Measurements from ENCODE around the gene IL22RA2.

The IL22RA2 gene

GRCh38 chr6:137197684-137198645 lies 24.5 kb upstream of the IL22RA2 start:
- DNase-seq (ENCODE audit: low read depth): no peak

GRCh38 chr6:137193256-137194070 lies 20.0 kb upstream of the IL22RA2 start:
- DNase-seq (ENCODE audit: low read depth): no peak

- no peak for DNase-seq (ENCODE audit: low read depth)
These were observed 19.4 kb upstream of the IL22RA2 start for GRCh38 chr6:137192821-137193220.

- DNase-seq (ENCODE audit: low read depth): no peak
These were observed 18.2 kb upstream of the IL22RA2 start for GRCh38 chr6:137191670-137192069.

- no peak for DNase-seq (ENCODE audit: low read depth)
These were observed 17.8 kb upstream of the IL22RA2 start for GRCh38 chr6:137191236-137191635.

- no peak for DNase-seq (ENCODE audit: low read depth)
These were observed 17.2 kb upstream of the IL22RA2 start for GRCh38 chr6:137190583-137191094.

- DNase-seq (ENCODE audit: low read depth): no peak
These were observed 15.4 kb upstream of the IL22RA2 start for GRCh38 chr6:137188855-137189254.

GRCh38 chr6:137185290-137185689 lies 11.8 kb upstream of the IL22RA2 start:
- no peak for DNase-seq (ENCODE audit: low read depth)

- DNase-seq (ENCODE audit: low read depth): no peak
These were observed 9.2 kb upstream of the IL22RA2 start for GRCh38 chr6:137182654-137183073.

GRCh38 chr6:137181891-137182653 lies 8.6 kb upstream of the IL22RA2 start:
- no peak for DNase-seq (ENCODE audit: low read depth)

GRCh38 chr6:137177611-137178010 lies 4.2 kb upstream of the IL22RA2 start:
- DNase-seq (ENCODE audit: low read depth): no peak

GRCh38 chr6:137176729-137177128 lies 3.3 kb upstream of the IL22RA2 start:
- no peak for DNase-seq (ENCODE audit: low read depth)

GRCh38 chr6:137175868-137176245 lies 2.4 kb upstream of the IL22RA2 start:
- no peak for DNase-seq (ENCODE audit: low read depth)

GRCh38 chr6:137175157-137175867 lies 1.9 kb upstream of the IL22RA2 start:
- DNase-seq (ENCODE audit: low read depth): no peak

GRCh38 chr6:137172734-137173431 lies 561 bp downstream of the IL22RA2 start:
- no peak for DNase-seq (ENCODE audit: low read depth)

GRCh38 chr6:137171824-137172733 lies 1.4 kb downstream of the IL22RA2 start:
- DNase-seq (ENCODE audit: low read depth): no peak

GRCh38 chr6:137171053-137171374 lies 2.4 kb downstream of the IL22RA2 start:
- DNase-seq (ENCODE audit: low read depth): no peak

- no peak for DNase-seq (ENCODE audit: low read depth)
These were observed 3.0 kb downstream of the IL22RA2 start for GRCh38 chr6:137170266-137171052.
